ENCODE measurements around the gene DLGAP1.

DNA sequence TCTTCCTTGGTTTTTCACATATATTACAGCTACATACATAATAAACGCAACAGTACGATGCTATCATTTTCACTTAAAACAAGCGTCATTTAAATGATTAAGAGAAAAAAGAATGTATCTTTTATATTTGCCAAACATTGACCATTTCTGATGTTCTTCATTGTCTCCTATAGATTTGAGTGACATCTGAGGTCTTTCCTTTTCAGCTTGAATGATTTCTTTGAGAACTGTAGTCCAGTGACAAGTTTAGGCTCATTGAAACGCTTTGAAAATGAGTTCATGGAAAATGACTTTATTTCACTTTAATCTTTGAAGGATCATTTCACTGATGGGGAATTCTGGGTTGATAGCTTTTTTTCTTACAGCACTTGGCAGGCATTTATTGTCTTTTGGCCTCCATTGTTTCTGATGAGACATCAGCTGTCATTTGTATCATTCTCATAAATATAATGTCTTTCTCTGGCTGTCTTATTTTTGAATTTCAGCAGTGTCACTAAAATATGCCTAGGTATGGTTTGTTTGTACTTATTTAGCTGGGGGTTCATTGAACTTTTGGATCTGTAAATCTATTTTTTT is 994.2 kb downstream of the DLGAP1 start:
- TF ChIP-seq, protein P1, sequence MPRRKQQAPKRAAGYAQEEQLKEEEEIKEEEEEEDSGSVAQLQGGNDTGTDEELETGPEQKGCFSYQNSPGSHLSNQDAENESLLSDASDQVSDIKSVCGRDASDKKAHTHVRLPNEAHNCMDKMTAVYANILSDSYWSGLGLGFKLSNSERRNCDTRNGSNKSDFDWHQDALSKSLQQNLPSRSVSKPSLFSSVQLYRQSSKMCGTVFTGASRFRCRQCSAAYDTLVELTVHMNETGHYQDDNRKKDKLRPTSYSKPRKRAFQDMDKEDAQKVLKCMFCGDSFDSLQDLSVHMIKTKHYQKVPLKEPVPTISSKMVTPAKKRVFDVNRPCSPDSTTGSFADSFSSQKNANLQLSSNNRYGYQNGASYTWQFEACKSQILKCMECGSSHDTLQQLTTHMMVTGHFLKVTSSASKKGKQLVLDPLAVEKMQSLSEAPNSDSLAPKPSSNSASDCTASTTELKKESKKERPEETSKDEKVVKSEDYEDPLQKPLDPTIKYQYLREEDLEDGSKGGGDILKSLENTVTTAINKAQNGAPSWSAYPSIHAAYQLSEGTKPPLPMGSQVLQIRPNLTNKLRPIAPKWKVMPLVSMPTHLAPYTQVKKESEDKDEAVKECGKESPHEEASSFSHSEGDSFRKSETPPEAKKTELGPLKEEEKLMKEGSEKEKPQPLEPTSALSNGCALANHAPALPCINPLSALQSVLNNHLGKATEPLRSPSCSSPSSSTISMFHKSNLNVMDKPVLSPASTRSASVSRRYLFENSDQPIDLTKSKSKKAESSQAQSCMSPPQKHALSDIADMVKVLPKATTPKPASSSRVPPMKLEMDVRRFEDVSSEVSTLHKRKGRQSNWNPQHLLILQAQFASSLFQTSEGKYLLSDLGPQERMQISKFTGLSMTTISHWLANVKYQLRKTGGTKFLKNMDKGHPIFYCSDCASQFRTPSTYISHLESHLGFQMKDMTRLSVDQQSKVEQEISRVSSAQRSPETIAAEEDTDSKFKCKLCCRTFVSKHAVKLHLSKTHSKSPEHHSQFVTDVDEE (CRISPR knock-in tag; IDR thresholded peaks at IDR 0.05) = no peak
- no peak for TF ChIP-seq ISL1 (CRISPR knock-in tag; IDR thresholded peaks at IDR 0.05)

All from SK-N-SH treated with all-trans-retinoic acid at 6 μM for 48 hours (cell line).